HepG2 (cell line): ENCODE measurements around the gene TBC1D2B.

ENCODE experiments used
- CREB1 ChIP-seq, 2 experiments: fragments of 450-650 bp in 1 of 2; IDR thresholded peaks; 2 replicates each; pipeline ENCODE4 v1.6.1; 2016 to 2017; ENCODE audit warnings: control low read depth in 1 of 2, mild to moderate bottlenecking in 1 of 2, missing compliant biosample characterization in 1 of 2, missing genetic modification characterization in 1 of 2
- CTCF ChIP-seq: sonication (generic); formaldehyde crosslinking; IDR thresholded peaks from 2 replicates; pipeline ENCODE4 v1.5.0; 2020; ENCODE audit warnings: mild to moderate bottlenecking, missing genetic modification reagents, moderate library complexity
- NFRKB ChIP-seq: fragments of 450-650 bp; IDR thresholded peaks from 2 replicates; pipeline ENCODE4 v1.6.1; 2017
- YY1 ChIP-seq: IDR thresholded peaks from 2 replicates; pipeline ENCODE4 v1.6.1; 2011; ENCODE audit warnings: low read length, low read depth, moderate library complexity, mild to moderate bottlenecking; ENCODE audit not compliant: insufficient read depth, insufficient replicate concordance
- ZNF639 ChIP-seq: conservative IDR thresholded peaks from 2 replicates; pipeline ENCODE4 v1.6.1; 2018; ENCODE audit warnings: missing genetic modification reagents

- TF ChIP-seq ZNF639 (no peak), YY1 (no peak), CREB1 (IDR thresholded peaks at IDR 0.05) (no peak), CREB1 (CRISPR knock-in tag; IDR thresholded peaks at IDR 0.05) (no peak), CTCF (CRISPR knock-in tag) (no peak), NFRKB (no peak)
These were observed 25.9 kb downstream of the TBC1D2B start for GRCh38 chr15:78051596-78051995.
